ENCODE measurements around the gene PERCC1. TPM values are rescaled to one million over a fixed set of nuclear protein-coding genes. Genes with fewer than 3 reads are reported as not detected.

Gene PERCC1
- total RNA-seq, 2 experiments from 2014 or later, result not detected

DNA sequence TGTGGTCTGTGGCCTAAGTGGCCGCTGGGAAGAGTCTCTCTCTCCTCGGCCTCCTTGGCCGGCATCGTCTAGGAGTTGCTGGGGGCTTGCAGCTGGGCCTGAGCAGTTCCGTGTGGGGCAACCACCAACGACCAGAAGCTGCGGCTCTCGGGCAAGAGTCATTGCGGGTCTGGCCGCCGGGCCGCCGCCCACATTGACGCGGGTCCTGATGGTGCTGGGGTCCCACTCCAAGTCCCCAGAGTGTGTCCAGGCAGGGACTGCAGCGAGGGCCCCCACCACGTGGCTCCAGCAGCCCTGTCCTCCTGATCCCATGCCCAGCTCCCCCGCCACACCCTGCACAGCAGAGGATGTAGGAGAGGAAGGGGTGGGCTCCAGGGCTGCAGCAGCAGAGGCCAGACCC, 47.3 kb upstream of the PERCC1 start:
- no peak for TF ChIP-seq EZH2phosphoT487 (IDR thresholded peaks at IDR 0.05; ENCODE audit: borderline replicate concordance, low read depth, low read length)
- TF ChIP-seq, protein P1, sequence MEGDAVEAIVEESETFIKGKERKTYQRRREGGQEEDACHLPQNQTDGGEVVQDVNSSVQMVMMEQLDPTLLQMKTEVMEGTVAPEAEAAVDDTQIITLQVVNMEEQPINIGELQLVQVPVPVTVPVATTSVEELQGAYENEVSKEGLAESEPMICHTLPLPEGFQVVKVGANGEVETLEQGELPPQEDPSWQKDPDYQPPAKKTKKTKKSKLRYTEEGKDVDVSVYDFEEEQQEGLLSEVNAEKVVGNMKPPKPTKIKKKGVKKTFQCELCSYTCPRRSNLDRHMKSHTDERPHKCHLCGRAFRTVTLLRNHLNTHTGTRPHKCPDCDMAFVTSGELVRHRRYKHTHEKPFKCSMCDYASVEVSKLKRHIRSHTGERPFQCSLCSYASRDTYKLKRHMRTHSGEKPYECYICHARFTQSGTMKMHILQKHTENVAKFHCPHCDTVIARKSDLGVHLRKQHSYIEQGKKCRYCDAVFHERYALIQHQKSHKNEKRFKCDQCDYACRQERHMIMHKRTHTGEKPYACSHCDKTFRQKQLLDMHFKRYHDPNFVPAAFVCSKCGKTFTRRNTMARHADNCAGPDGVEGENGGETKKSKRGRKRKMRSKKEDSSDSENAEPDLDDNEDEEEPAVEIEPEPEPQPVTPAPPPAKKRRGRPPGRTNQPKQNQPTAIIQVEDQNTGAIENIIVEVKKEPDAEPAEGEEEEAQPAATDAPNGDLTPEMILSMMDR (conservative IDR thresholded peaks at IDR 0.05; ENCODE audit: low read length), result no peak
- no peak overlapping the region for H3K4me2 ChIP-seq (ENCODE audit: low read length)

DNA sequence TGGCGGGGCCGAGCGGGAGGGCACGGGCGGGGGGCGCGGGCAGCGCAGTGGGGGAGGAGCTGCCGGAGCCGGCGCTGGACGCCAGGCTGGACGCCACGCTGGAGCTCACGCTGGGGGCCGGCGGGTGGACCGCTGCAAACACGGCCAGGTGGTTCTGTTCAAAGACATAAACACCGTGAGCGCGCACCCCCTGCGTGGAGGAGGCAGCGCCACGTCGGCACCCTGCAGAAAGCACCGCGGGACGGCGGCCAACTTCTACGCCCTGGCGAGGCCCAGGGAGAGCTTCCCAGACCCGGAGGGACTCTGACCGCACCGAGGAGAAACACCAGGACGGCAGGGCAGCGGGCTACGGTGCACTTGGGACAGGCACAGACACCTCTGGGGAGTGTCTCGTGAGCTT, 45.6 kb upstream of the PERCC1 start:
- H4K20me1 ChIP-seq (ENCODE audit: insufficient read depth, low read length), result no peaks in the 10 kb centered on the region
- TF ChIP-seq, protein P1 (conservative IDR thresholded peaks at IDR 0.05; ENCODE audit: low read length), result no peak
- no peak for TF ChIP-seq EZH2phosphoT487 (IDR thresholded peaks at IDR 0.05; ENCODE audit: borderline replicate concordance, low read depth, low read length)
- no peak overlapping the region for H2AFZ ChIP-seq (ENCODE audit: low read length)
- no peaks in the 10 kb centered on the region for H3K9me2 ChIP-seq (ENCODE audit: insufficient read depth, low read length)
- DNase-seq (ENCODE audit: low spot score), result no peak
- no TSS peak for BruUV-seq (replicated peaks)
- CTCF ChIA-PET (ENCODE audit: unreplicated experiment), result no interaction called here
- no peak overlapping the region for H3K4me2 ChIP-seq (ENCODE audit: low read length)
- intact Hi-C loops (cut with micrococcal nuclease; ENCODE audit: unreplicated experiment), result no loop called here
- no peaks in the 10 kb centered on the region for H3K9me3 ChIP-seq (ENCODE audit: low read length)
- no peak overlapping the region for H3K4me3 ChIP-seq (ENCODE audit: low read depth, low read length, poor library complexity, severe bottlenecking)
- H3K4me1 ChIP-seq (ENCODE audit: insufficient read depth, low read length, poor library complexity, severe bottlenecking), result no peaks in the 10 kb centered on the region
- H3K27ac ChIP-seq (ENCODE audit: low read depth, low read length, poor library complexity, severe bottlenecking), result no peak overlapping the region
- POLR2A ChIA-PET, result no interaction called here
- H3K36me3 ChIP-seq (ENCODE audit: insufficient read depth, low read length), result no peaks in the 10 kb centered on the region
- H3K79me2 ChIP-seq (ENCODE audit: insufficient read depth, low read depth, low read length), result no peaks in the 10 kb centered on the region

More for the DNA sequence above, 47.3 kb upstream of the PERCC1 start:
- Histone ChIP-seq H3K27ac (ENCODE audit: low read depth, low read length, poor library complexity, severe bottlenecking) (no peak overlapping the region), H4K20me1 (ENCODE audit: insufficient read depth, low read length) (no peaks in the 10 kb centered on the region), H3K9me3 (ENCODE audit: low read length) (no peaks in the 10 kb centered on the region), H2AFZ (ENCODE audit: low read length) (no peak overlapping the region), H3K4me3 (ENCODE audit: low read depth, low read length, poor library complexity, severe bottlenecking) (no peak overlapping the region), H3K4me1 (ENCODE audit: insufficient read depth, low read length, poor library complexity, severe bottlenecking) (peaks cover 5% of the 10 kb centered on the region), H3K36me3 (ENCODE audit: insufficient read depth, low read length) (no peaks in the 10 kb centered on the region), H3K79me2 (ENCODE audit: insufficient read depth, low read depth, low read length) (no peaks in the 10 kb centered on the region), H3K9me2 (ENCODE audit: insufficient read depth, low read length) (no peaks in the 10 kb centered on the region)
- no peak for DNase-seq (ENCODE audit: low spot score)
- ChIA-PET CTCF (ENCODE audit: unreplicated experiment) (no interaction called here), POLR2A (no interaction called here)
- intact Hi-C loops (cut with micrococcal nuclease; ENCODE audit: unreplicated experiment), result no loop called here
- BruUV-seq (replicated peaks), result no TSS peak

DNA sequence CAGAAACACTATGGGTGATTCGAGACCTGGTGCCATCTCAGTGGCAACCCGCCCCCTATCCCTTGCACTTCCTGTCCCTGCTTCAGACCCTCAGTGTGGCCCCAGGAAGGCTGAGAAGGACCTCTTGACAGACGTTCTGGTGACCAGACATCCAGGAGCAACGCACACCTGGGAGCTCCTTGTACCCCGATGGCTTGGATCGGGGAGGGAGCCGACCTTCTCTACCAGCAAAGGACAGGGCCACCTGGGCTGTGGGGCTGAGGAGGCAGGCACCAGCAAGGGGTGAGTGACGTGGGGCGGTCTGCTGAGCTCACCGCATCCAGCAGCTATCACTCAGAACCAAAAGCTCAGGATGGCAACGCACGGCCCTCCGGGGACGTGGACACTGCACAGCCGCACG, 43.5 kb upstream of the PERCC1 start:
- Histone ChIP-seq H3K79me2 (ENCODE audit: insufficient read depth, low read depth, low read length) (no peaks in the 10 kb centered on the region), H2AFZ (ENCODE audit: low read length) (no peak overlapping the region), H3K9me2 (ENCODE audit: insufficient read depth, low read length) (no peaks in the 10 kb centered on the region), H3K4me2 (ENCODE audit: low read length) (no peak overlapping the region), H3K9me3 (ENCODE audit: low read length) (no peaks in the 10 kb centered on the region), H3K4me3 (ENCODE audit: low read depth, low read length, poor library complexity, severe bottlenecking) (no peak overlapping the region), H4K20me1 (ENCODE audit: insufficient read depth, low read length) (no peaks in the 10 kb centered on the region), H3K36me3 (ENCODE audit: insufficient read depth, low read length) (no peaks in the 10 kb centered on the region), H3K4me1 (ENCODE audit: insufficient read depth, low read length, poor library complexity, severe bottlenecking) (no peaks in the 10 kb centered on the region), H3K27ac (ENCODE audit: low read depth, low read length, poor library complexity, severe bottlenecking) (no peak overlapping the region)
- TF ChIP-seq, protein P1 (conservative IDR thresholded peaks at IDR 0.05; ENCODE audit: low read length), result no peak
- TF ChIP-seq EZH2phosphoT487 (IDR thresholded peaks at IDR 0.05; ENCODE audit: borderline replicate concordance, low read depth, low read length), result no peak
- POLR2A ChIA-PET, result no interaction called here
- DNase-seq (ENCODE audit: low spot score), result no peak
- intact Hi-C loops (cut with micrococcal nuclease; ENCODE audit: unreplicated experiment), result no loop called here
- no TSS peak for BruUV-seq (replicated peaks)
- CTCF ChIA-PET (ENCODE audit: unreplicated experiment), result no interaction called here

Data from OCI-LY7 (cell line).